Measurements from ENCODE around the gene CNOT11.

Gene CNOT11

GRCh38 chr2:101258804-101259203 lies 6.1 kb downstream of the CNOT11 start:
- H3K4me1 ChIP-seq: no peaks in the 10 kb centered on the region
- no peak overlapping the region for H3K4me3 ChIP-seq (ENCODE audit: low read depth, low read length)
- no peaks in the 10 kb centered on the region for H3K9me3 ChIP-seq
- TF ChIP-seq CTCF (IDR thresholded peaks at IDR 0.05; ENCODE audit: low read depth, low read length): no peak
- DNase-seq: no peak
- H3K36me3 ChIP-seq: no peaks in the 10 kb centered on the region
- H3K27me3 ChIP-seq: no peaks in the 10 kb centered on the region

- no peak for DNase-seq
- H3K27me3 ChIP-seq: no peaks in the 10 kb centered on the region
- no peak overlapping the region for H3K4me3 ChIP-seq (ENCODE audit: low read depth, low read length)
- TF ChIP-seq CTCF (IDR thresholded peaks at IDR 0.05; ENCODE audit: low read depth, low read length): no peak
- no peaks in the 10 kb centered on the region for H3K9me3 ChIP-seq
- H3K4me1 ChIP-seq: no peaks in the 10 kb centered on the region
- no peaks in the 10 kb centered on the region; the same call in 1 of the 2 replicates for H3K36me3 ChIP-seq
Observed at GRCh38 chr2:101262142-101262541, 9.5 kb downstream of the CNOT11 start.

- Histone ChIP-seq H3K27me3 (no peaks in the 10 kb centered on the region), H3K9me3 (no peaks in the 10 kb centered on the region), H3K4me1 (no peaks in the 10 kb centered on the region), H3K36me3 (no peaks in the 10 kb centered on the region; the same call in 1 of the 2 replicates), H3K4me3 (ENCODE audit: low read depth, low read length) (no peak overlapping the region)
- DNase-seq: no peak
- TF ChIP-seq CTCF (IDR thresholded peaks at IDR 0.05; ENCODE audit: low read depth, low read length): no peak
Observed at GRCh38 chr2:101263377-101263800, 10.7 kb downstream of the CNOT11 start.

GRCh38 chr2:101264360-101264939 lies 11.8 kb downstream of the CNOT11 start:
- no peaks in the 10 kb centered on the region for H3K9me3 ChIP-seq
- H3K4me3 ChIP-seq (ENCODE audit: low read depth, low read length): no peak overlapping the region
- no peaks in the 10 kb centered on the region for H3K27me3 ChIP-seq
- no peak for TF ChIP-seq CTCF (IDR thresholded peaks at IDR 0.05; ENCODE audit: low read depth, low read length)
- no peaks in the 10 kb centered on the region for H3K4me1 ChIP-seq
- no peak for DNase-seq
- no peaks in the 10 kb centered on the region; the same call in 1 of the 2 replicates for H3K36me3 ChIP-seq

GRCh38 chr2:101265893-101266499 lies 13.3 kb downstream of the CNOT11 start:
- DNase-seq: no peak
- Histone ChIP-seq H3K4me1 (no peaks in the 10 kb centered on the region), H3K4me3 (ENCODE audit: low read depth, low read length) (no peak overlapping the region), H3K36me3 (no peaks in the 10 kb centered on the region; the same call in 1 of the 2 replicates), H3K27me3 (no peaks in the 10 kb centered on the region), H3K9me3 (no peaks in the 10 kb centered on the region)
- TF ChIP-seq CTCF (IDR thresholded peaks at IDR 0.05; ENCODE audit: low read depth, low read length): no peak
